ENCODE results near the gene HSPA1A. TPM values are rescaled to one million over a fixed set of nuclear protein-coding genes. Genes with fewer than 3 reads are reported as not detected.

Gene HSPA1A
- total and polyA plus RNA-seq, 9 of the 15 experiments (the other 6 are each of a cell fraction or from before 2014, with no cell fraction given), result 2.2 to 273 (median 107) TPM

DNA sequence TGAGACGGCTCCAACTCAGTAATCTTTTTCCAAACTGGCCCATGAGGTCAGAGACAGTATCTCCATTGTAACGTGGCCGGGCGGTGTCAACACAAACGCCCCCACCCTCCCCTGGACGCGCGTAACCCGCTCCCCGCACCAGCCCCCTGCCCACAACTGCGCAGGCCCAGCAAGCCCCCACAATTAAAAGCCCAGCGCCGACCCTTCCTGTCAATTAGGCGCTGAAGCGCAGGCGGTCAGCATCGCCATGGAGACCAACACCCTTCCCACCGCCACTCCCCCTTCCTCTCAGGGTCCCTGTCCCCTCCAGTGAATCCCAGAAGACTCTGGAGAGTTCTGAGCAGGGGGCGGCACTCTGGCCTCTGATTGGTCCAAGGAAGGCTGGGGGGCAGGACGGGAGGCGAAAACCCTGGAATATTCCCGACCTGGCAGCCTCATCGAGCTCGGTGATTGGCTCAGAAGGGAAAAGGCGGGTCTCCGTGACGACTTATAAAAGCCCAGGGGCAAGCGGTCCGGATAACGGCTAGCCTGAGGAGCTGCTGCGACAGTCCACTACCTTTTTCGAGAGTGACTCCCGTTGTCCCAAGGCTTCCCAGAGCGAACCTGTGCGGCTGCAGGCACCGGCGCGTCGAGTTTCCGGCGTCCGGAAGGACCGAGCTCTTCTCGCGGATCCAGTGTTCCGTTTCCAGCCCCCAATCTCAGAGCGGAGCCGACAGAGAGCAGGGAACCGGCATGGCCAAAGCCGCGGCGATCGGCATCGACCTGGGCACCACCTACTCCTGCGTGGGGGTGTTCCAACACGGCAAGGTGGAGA lies at the start of gene HSPA1A, which contains the start of gene HSPA1L (continued):
- TF ChIP-seq, protein P1, sequence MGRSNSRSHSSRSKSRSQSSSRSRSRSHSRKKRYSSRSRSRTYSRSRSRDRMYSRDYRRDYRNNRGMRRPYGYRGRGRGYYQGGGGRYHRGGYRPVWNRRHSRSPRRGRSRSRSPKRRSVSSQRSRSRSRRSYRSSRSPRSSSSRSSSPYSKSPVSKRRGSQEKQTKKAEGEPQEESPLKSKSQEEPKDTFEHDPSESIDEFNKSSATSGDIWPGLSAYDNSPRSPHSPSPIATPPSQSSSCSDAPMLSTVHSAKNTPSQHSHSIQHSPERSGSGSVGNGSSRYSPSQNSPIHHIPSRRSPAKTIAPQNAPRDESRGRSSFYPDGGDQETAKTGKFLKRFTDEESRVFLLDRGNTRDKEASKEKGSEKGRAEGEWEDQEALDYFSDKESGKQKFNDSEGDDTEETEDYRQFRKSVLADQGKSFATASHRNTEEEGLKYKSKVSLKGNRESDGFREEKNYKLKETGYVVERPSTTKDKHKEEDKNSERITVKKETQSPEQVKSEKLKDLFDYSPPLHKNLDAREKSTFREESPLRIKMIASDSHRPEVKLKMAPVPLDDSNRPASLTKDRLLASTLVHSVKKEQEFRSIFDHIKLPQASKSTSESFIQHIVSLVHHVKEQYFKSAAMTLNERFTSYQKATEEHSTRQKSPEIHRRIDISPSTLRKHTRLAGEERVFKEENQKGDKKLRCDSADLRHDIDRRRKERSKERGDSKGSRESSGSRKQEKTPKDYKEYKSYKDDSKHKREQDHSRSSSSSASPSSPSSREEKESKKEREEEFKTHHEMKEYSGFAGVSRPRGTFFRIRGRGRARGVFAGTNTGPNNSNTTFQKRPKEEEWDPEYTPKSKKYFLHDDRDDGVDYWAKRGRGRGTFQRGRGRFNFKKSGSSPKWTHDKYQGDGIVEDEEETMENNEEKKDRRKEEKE (IDR thresholded peaks at IDR 0.05; ENCODE audit: borderline replicate concordance in 1 of 2, control insufficient read depth in 1 of 2, low read depth in 2 of 2, low read length in 1 of 2), result peak in 1 of 2 experiments; percentile 56; a peak in 1 of 4 replicates
- peak; percentile 97 for TF ChIP-seq RREB1 (CRISPR knock-in tag; IDR thresholded peaks at IDR 0.05)
- TF ChIP-seq ETV6 (IDR thresholded peaks at IDR 0.05; ENCODE audit: borderline replicate concordance in 1 of 2, low read depth in 2 of 2, low read length in 1 of 2), result no peak
- TF ChIP-seq ETV6 (CRISPR knock-in tag; IDR thresholded peaks at IDR 0.05; ENCODE audit: borderline replicate concordance), result peak; percentile 70
- TF ChIP-seq HDAC8 (tag; IDR thresholded peaks at IDR 0.05), result peak; percentile 22; the same call in 1 of the 2 replicates
- TF ChIP-seq CAMTA2 (CRISPR knock-in tag; conservative IDR thresholded peaks at IDR 0.05), result peak; percentile 66; the same call in 1 of the 2 replicates
- peak; percentile 87 for TF ChIP-seq ZBTB17 (CRISPR knock-in tag; IDR thresholded peaks at IDR 0.05)
- no peak for TF ChIP-seq EHMT2 (IDR thresholded peaks at IDR 0.05)
- 0 out of 2 replicates have a peak, but pooled peaks have one; percentile 36 for TF ChIP-seq PHF21A (IDR thresholded peaks at IDR 0.05; ENCODE audit: borderline replicate concordance, low read depth)
- TF ChIP-seq HMGN3 (IDR thresholded peaks at IDR 0.05; ENCODE audit: borderline replicate concordance, extremely low read depth, insufficient read length, low read depth, low read length), result peak; percentile 83
- peak; percentile 96 for TF ChIP-seq THRB (CRISPR knock-in tag; conservative IDR thresholded peaks at IDR 0.05)
- 0 out of 2 replicates have a peak, but pooled peaks have one; percentile 64 for TF ChIP-seq MIER1 (IDR thresholded peaks at IDR 0.05; ENCODE audit: low read depth)
- peak; percentile 85 for TF ChIP-seq ZNF133 (CRISPR knock-in tag; IDR thresholded peaks at IDR 0.05)
- TF ChIP-seq HMGXB4 (CRISPR knock-in tag; IDR thresholded peaks at IDR 0.05), result no peak
